HCT116 (cell line): ENCODE measurements around the gene RHOH. TPM values are rescaled to one million over a fixed set of nuclear protein-coding genes. Genes with fewer than 3 reads are reported as not detected.
"Not testable (repeated sequence)": the region's sequence is repeated elsewhere in the genome, so short reads cannot be mapped to it uniquely, and the experiment has no call there.

Source experiments
- ATAC-seq: fragments of 200-7000 bp; cut with Tn5 transposase; 2 replicates; pipeline ENCODE4 v1.9.1; 2020; ENCODE audit warnings: mild to moderate bottlenecking, moderate library complexity
- BruUV-seq: library from RNA; stranded (reverse); fragments of 400-500 nt; replicated peaks from 2 replicates; lab custom pipeline; 2021; lab: Mats Ljungman, UMichigan
- CTCF ChIA-PET: fragments of 300-600 bp; sonication (Branson Sonifier 250); formaldehyde crosslinking; loops from one replicate; lab custom pipeline; 2021; ENCODE audit warnings: antibody characterized with exemption; lab: Charles Lee
- POLR2A ChIA-PET: fragments of 300-600, 350-600 bp; sonication (Branson Sonifier 250); formaldehyde crosslinking; loops from one replicate; lab custom pipeline; 2021; ENCODE audit warnings: antibody characterized with exemption; lab: Charles Lee
- RAD21 ChIA-PET, 2 experiments: fragments of 300-600 bp; sonication (Branson Sonifier 250); formaldehyde crosslinking; loops; one replicate each; lab custom pipeline; 2023; ENCODE audit warnings: low total read pairs in 2 of 2; ENCODE audit not compliant: uncharacterized antibody in 2 of 2, unreplicated experiment in 2 of 2, low non-redundant PET in 1 of 2; lab: Charles Lee
- DNase-seq: peaks from one replicate; pipeline ENCODE4 v3.0.0-alpha.2; 2010; ENCODE audit warnings: low read depth, low spot score
- H2AFZ ChIP-seq: fragments of 200-600 bp; shearing (Covaris generic), sonication (generic); 2 replicates; pipeline ENCODE4 v1.6.1; 2017; ENCODE audit warnings: low read depth, mixed run types, mixed read lengths, antibody characterized with exemption, low read length; ENCODE audit not compliant: poor library complexity, severe bottlenecking
- H3K27ac ChIP-seq: 2 replicates; pipeline ENCODE4 v1.5.1; 2012; ENCODE audit warnings: low read depth, low read length
- H3K27me3 ChIP-seq: fragments of 200-600 bp; sonication (generic); 2 replicates; pipeline ENCODE4 v1.6.1; 2016; ENCODE audit warnings: mixed run types, low read length, mixed read lengths; ENCODE audit not compliant: insufficient read depth
- H3K36me3 ChIP-seq, 2 experiments: fragments of 200-500 bp in 1 of 2; fragments of 200-600 bp in 1 of 2; sonication (Bioruptor generic) in 1 of 2; sonication (generic) in 1 of 2; 2 replicates each; pipeline versions ENCODE4 v1.5.1 to v1.6.1; 2014 to 2016; ENCODE audit warnings: low read length in 2 of 2, inconsistent platforms in 1 of 2, mixed read lengths in 1 of 2, mixed run types in 1 of 2; ENCODE audit not compliant: insufficient read depth in 2 of 2, control insufficient read depth in 1 of 2
- H3K4me1 ChIP-seq, 2 experiments: fragments of 200-600 bp in 1 of 2; sonication (generic) in 1 of 2; 2 replicates each; pipeline versions ENCODE4 v1.5.1 to v1.6.1; 2012 to 2017; ENCODE audit warnings: low read length in 2 of 2, inconsistent platforms in 1 of 2, mild to moderate bottlenecking in 1 of 2, mixed read lengths in 1 of 2, mixed run types in 1 of 2, moderate library complexity in 1 of 2; ENCODE audit not compliant: insufficient read depth in 2 of 2, control insufficient read depth in 1 of 2
- H3K4me2 ChIP-seq: fragments of 200-600 bp; sonication (generic); 2 replicates; pipeline ENCODE4 v1.6.1; 2017; ENCODE audit warnings: mixed run types, low read length, mixed read lengths
- H3K4me3 ChIP-seq, 2 experiments: fragments of 200-600 bp in 1 of 2; sonication (generic) in 1 of 2; replicated peaks in 1 of 2; 2 replicates each; pipeline ENCODE4 v1.5.1; 2011 to 2016; ENCODE audit warnings: low read length in 2 of 2, control low read depth in 1 of 2, low read depth in 1 of 2, mild to moderate bottlenecking in 1 of 2, mixed read lengths in 1 of 2, mixed run types in 1 of 2
- H3K79me2 ChIP-seq: fragments of 200-600 bp; sonication (generic); 2 replicates; pipeline ENCODE4 v1.6.1; 2017; ENCODE audit warnings: mild to moderate bottlenecking, mixed run types, low read length, moderate library complexity, mixed read lengths; ENCODE audit not compliant: insufficient read depth
- H3K9ac ChIP-seq: fragments of 200-600 bp; sonication (generic); 2 replicates; pipeline ENCODE4 v1.6.1; 2016; ENCODE audit warnings: low read length, mixed read lengths
- H3K9me2 ChIP-seq: fragments of 200-600 bp; sonication (generic), shearing (Covaris generic); 2 replicates; pipeline ENCODE4 v1.6.1; 2017; ENCODE audit warnings: mixed run types, mild to moderate bottlenecking, moderate library complexity; ENCODE audit not compliant: insufficient read depth
- H3K9me3 ChIP-seq, 2 experiments: fragments of 200-500 bp in 1 of 2; fragments of 200-600 bp in 1 of 2; sonication (Bioruptor generic) in 1 of 2; sonication (generic) in 1 of 2; 2 replicates each; pipeline ENCODE4 v1.6.1; 2014 to 2017; ENCODE audit warnings: low read length in 2 of 2, mixed read lengths in 2 of 2, inconsistent platforms in 1 of 2, low read depth in 1 of 2, mild to moderate bottlenecking in 1 of 2, mixed run types in 1 of 2, moderate library complexity in 1 of 2; ENCODE audit not compliant: control insufficient read depth in 1 of 2, insufficient read depth in 1 of 2
- H4K20me1 ChIP-seq: fragments of 200-600 bp; sonication (generic), shearing (Covaris generic); 2 replicates; pipeline ENCODE4 v1.6.1; 2017; ENCODE audit warnings: mixed run types, mild to moderate bottlenecking, moderate library complexity; ENCODE audit not compliant: insufficient read depth
- CBX3 ChIP-seq: IDR thresholded peaks from 2 replicates; pipeline ENCODE4 v1.6.1; 2012; ENCODE audit warnings: low read depth
- CEBPB ChIP-seq: IDR thresholded peaks from 2 replicates; pipeline ENCODE4 v1.6.1; 2012; ENCODE audit warnings: low read depth
- ELF1 ChIP-seq: IDR thresholded peaks from 2 replicates; pipeline ENCODE4 v1.6.1; 2012; ENCODE audit warnings: low read depth, borderline replicate concordance
- POLR2A ChIP-seq: IDR thresholded peaks from 2 replicates; pipeline ENCODE4 v1.7.0; 2011; ENCODE audit warnings: borderline replicate concordance; ENCODE audit not compliant: insufficient read depth, insufficient read length; ENCODE audit errors: extremely low read depth
- SP1 ChIP-seq: IDR thresholded peaks from 2 replicates; pipeline ENCODE4 v1.6.1; 2012; ENCODE audit warnings: low read depth
- SRF ChIP-seq: IDR thresholded peaks from 2 replicates; pipeline ENCODE4 v1.6.1; 2012; ENCODE audit warnings: low read depth
- ZFX ChIP-seq: fragments of 450-650 bp; IDR thresholded peaks from 2 replicates; pipeline ENCODE4 v1.6.1; 2017
- intact Hi-C: fragments of 100-400 bp; cut with micrococcal nuclease; formaldehyde crosslinking; loops from 2 replicates; pipeline ENCODE4 v1.10.0; 2022
- total RNA-seq: library from RNA; stranded (reverse); gene quantifications from one replicate; pipeline ENCODE4 v1.2.1, GENCODE V29; 2021; ENCODE audit not compliant: unreplicated experiment
- TF ChIP-seq, protein P1 (sequence below): IDR thresholded peaks from 2 replicates; pipeline ENCODE4 v1.6.1; 2011; ENCODE audit warnings: mild to moderate bottlenecking, low read length, moderate library complexity; ENCODE audit not compliant: insufficient replicate concordance; ENCODE audit errors: extremely low read depth

Gene RHOH
- total RNA-seq, 1 experiment from 2014 or later = 0.74 TPM

DNA sequence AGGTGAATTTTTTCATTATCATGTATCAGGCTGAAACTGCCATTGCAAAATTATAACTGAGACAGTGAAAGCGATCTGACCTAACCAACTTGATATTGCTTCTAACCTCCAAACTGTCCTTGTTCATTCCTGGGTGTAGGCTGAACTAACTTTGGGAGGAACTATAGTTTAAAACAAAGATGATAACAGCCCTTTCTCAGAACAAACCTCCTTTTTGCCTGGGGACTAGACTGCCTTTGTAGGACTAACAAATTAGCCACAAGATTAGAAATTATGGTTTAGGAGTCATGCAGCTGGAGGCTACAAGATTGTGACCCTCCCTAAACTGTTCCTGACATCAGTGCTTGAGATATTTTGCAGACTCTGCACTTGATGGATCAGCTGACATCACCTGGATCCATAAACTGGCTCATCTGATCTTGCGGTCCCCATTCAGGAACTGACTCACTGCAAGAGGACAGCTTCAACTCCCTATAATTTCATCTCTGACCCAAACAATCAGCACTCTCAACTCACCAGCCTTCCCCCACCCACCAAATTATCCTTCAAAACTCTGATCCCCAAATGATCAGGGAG lies 93.9 kb downstream of the RHOH start:
- H3K36me3 ChIP-seq, BruUV-seq, H3K27ac ChIP-seq, CTCF ChIA-PET, H3K79me2 ChIP-seq, H3K9ac ChIP-seq, RAD21 ChIA-PET, DNase-seq, H3K9me2 ChIP-seq, ATAC-seq, H4K20me1 ChIP-seq, H3K27me3 ChIP-seq, H3K4me1 ChIP-seq, H2AFZ ChIP-seq, POLR2A ChIA-PET, H3K4me3 ChIP-seq, intact Hi-C loops, H3K9me3 ChIP-seq, H3K4me2 ChIP-seq: not testable (repeated sequence)

DNA sequence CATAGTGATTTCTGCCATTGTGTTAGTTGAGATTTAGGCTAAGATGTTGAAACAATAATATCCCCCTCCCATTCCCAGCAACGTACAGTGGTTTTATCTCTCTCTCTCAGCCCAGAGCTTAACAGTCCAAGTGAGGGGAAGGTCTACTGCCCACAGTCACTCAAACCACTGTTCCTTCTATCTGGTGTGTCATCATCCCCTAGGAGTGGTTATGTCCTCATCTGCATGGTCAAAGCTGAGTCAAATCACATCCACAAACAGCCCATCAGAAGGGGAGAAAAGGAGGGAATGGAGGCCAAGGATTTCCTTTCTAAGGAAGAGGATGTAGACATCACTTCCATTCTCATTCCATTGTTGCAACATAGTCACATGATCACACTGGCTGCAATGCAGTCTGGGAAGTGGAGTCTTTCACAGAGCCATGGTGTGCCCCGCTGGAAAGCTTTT lies 95.5 kb downstream of the RHOH start:
- Histone ChIP-seq H3K27ac (no peak overlapping the region), H2AFZ (peak overlapping the region; percentile 96), H3K9me2 (no peaks in the 10 kb centered on the region), H3K4me1 (no peaks in the 10 kb centered on the region), H3K9ac (no peak overlapping the region)
- intact Hi-C loops = no loop called here
- RAD21 ChIA-PET = no interaction called here
- TF ChIP-seq CEBPB (peak; percentile 84), CBX3 (no peak)
- TF ChIP-seq, all 23 proteins: peak for 1
- ATAC-seq = peak; percentile 64
- DNase-seq = no peak
- no peak overlapping the region for H3K4me2 ChIP-seq
- no peaks in the 10 kb centered on the region for H4K20me1 ChIP-seq
- no peak overlapping the region for H3K4me3 ChIP-seq
- no peaks in the 10 kb centered on the region for H3K79me2 ChIP-seq
- no peaks in the 10 kb centered on the region for H3K36me3 ChIP-seq
- H3K9me3 ChIP-seq = peaks cover 0 to 8% of the 10 kb centered on the region in 2 experiments; a peak in 1 of 4 replicates
- ChIA-PET POLR2A (no interaction called here), CTCF (interaction anchor here (1.2 kb wide), 1 partner anchor 17 kb away, joined by 4 read pairs; no protein-coding TSS in a partner anchor)
- no TSS peak for BruUV-seq
- no peaks in the 10 kb centered on the region for H3K27me3 ChIP-seq

DNA sequence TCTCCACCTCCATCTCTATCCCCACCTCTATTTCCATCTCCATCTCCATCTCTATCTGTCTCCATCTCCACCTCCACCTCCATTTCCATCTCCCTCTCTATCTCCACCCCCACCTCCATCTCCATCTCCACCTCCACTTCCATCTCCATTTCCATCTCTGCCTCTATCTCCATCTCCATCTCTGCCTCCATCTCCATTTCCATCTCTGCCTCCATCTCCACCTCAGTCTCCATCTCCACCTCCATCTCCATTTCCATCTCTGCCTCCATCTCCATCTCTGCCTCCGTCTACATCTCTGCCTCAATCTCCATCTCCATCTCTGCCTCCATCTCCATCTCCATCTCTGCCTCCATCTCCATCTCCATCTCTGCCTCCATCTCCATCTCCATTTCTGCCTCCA lies 97.5 kb downstream of the RHOH start:
- intact Hi-C loops = no loop called here
- DNase-seq = no peak
- Histone ChIP-seq H3K4me3 (no peak overlapping the region), H3K79me2 (no peaks in the 10 kb centered on the region), H3K9me2 (no peaks in the 10 kb centered on the region), H3K9me3 (peaks cover 0 to 8% of the 10 kb centered on the region in 2 experiments; a peak in 1 of 4 replicates), H3K27ac (no peak overlapping the region), H3K9ac (no peak overlapping the region), H3K4me1 (no peaks in the 10 kb centered on the region), H4K20me1 (no peaks in the 10 kb centered on the region), H3K27me3 (no peaks in the 10 kb centered on the region), H2AFZ (no peak overlapping the region), H3K36me3 (no peaks in the 10 kb centered on the region), H3K4me2 (no peak overlapping the region)
- RAD21 ChIA-PET = no interaction called here
- CTCF ChIA-PET = no interaction called here
- TF ChIP-seq ELF1 = no peak
- no peak for TF ChIP-seq CBX3
- TF ChIP-seq SRF = no peak
- TF ChIP-seq ZFX = no peak
- no peak for TF ChIP-seq POLR2A
- TF ChIP-seq, protein P1, sequence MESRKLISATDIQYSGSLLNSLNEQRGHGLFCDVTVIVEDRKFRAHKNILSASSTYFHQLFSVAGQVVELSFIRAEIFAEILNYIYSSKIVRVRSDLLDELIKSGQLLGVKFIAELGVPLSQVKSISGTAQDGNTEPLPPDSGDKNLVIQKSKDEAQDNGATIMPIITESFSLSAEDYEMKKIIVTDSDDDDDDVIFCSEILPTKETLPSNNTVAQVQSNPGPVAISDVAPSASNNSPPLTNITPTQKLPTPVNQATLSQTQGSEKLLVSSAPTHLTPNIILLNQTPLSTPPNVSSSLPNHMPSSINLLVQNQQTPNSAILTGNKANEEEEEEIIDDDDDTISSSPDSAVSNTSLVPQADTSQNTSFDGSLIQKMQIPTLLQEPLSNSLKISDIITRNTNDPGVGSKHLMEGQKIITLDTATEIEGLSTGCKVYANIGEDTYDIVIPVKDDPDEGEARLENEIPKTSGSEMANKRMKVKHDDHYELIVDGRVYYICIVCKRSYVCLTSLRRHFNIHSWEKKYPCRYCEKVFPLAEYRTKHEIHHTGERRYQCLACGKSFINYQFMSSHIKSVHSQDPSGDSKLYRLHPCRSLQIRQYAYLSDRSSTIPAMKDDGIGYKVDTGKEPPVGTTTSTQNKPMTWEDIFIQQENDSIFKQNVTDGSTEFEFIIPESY = no peak
- no peak for TF ChIP-seq SP1
- no TSS peak for BruUV-seq
- no peak for ATAC-seq
- POLR2A ChIA-PET = no interaction called here
